Stimulated activated naive CD4-positive, alpha-beta T cell (primary cell): ENCODE measurements around the gene PDSS2.
"Not testable (repeated sequence)": the region's sequence is repeated elsewhere in the genome, so short reads cannot be mapped to it uniquely, and the experiment has no call there.

Experiments used
- DNase-seq, 6 experiments: peaks; one replicate each; lab custom pipeline; 2025; lab: John Stamatoyannopoulos, UW

The PDSS2 gene

DNA sequence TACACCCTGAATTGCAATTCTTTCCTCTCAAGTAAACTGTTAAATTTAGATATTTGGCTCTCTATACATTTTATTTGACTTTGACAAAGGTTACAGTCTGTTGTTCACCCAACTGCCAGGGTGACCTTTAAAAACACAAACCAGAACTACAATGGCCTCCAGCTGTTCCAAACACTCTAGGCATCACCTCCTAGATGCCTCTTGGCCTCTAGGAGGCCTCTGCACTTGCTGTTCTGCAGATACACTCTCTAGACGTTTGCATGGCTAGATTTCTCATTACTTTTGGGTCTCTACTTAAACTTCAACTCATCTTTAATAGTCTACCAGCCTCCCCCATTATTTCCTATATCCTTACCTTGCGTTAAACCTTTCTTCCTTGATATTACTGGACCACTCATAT lies 241.2 kb downstream of the PDSS2 start:
- DNase-seq: no peak

DNA sequence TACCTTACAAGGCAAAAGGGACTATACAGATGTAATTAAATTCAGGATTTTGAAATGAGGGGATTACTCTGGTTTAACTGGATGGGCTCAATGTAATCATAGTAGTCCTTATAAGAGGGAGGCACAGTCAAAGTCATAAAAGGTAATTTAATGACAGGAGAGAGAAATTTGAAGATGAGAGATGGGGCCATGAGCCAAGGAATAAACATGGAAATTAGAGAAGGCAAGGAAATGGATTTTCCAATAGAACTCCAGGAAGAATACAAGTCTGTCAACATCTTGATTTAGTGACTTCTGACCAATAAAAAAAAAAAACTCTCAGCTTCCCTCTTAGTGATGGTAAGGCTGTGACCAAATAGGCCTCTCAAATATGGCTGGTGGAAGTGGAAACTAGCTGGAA lies 242.1 kb downstream of the PDSS2 start:
- no peak for DNase-seq

DNA sequence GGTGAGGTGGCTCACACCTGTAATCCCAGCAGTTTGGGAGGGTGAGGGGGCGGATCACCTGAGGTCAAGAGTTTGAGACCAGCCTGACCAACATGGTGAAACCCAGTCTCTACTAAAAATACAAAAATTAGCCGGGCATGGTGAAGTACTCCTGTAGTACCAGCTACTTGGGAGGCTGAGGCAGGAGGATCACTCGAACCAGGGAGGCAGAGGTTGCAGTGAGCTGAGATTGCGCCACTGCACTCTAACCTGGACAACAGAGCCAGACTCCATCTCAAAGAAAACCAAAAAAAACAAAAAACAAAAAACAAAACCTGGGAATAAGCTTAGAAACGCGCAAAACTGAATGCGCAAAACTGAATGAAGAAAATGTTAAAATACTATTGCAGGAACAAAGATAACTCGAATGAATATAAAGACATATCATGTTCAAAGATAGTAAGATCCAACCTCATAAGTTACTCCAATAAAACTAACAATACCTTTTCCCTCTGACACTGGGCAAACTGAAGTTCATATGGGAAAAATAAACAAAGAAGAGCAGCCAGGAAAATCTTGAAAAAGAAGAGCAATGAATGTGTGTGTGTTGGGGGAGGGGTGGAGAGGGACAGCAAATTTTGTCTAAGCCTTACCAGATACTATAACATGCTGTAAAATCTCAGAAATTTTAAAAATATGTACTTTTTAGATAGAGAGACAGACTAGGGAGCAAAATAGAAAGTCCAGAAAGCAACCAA lies 243.0 kb downstream of the PDSS2 start:
- DNase-seq: no peak

DNA sequence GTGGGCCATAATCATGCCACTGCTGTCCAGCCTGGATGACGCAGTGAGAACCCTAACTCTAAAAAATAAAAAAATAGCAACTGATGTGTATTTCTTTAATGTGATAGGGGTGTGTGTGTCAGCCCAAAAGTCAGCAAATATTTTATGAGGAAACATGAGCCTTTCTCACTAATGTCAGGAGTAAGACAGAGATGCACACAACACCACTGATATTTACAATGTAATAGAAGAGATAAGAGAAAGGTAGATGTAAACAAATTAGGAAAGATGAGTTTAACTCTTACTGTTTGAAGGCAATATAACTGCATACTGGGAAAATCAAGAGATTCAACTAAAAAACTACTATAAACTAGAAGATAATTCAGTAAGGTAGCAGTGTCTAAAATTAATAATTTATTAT lies 244.0 kb downstream of the PDSS2 start:
- no peak for DNase-seq

DNA sequence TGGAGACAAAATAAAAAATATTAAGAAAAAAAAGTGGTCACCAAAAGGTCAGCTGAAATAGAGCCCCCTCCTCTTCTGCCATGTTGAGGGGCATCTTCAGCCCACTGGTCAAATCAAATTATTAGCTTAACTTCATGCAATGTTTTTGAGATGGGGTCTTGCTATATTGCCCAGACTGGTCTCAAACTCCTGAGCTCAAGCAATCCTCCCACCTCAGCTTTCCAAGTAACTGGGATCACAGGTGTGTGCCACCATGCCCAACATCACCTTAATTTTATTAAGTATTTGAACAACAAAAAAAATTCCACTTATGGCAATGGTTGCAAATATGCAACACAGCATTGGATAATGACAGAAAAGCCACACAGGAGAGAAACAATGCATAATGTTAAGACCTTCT lies 244.7 kb downstream of the PDSS2 start:
- no peak for DNase-seq

DNA sequence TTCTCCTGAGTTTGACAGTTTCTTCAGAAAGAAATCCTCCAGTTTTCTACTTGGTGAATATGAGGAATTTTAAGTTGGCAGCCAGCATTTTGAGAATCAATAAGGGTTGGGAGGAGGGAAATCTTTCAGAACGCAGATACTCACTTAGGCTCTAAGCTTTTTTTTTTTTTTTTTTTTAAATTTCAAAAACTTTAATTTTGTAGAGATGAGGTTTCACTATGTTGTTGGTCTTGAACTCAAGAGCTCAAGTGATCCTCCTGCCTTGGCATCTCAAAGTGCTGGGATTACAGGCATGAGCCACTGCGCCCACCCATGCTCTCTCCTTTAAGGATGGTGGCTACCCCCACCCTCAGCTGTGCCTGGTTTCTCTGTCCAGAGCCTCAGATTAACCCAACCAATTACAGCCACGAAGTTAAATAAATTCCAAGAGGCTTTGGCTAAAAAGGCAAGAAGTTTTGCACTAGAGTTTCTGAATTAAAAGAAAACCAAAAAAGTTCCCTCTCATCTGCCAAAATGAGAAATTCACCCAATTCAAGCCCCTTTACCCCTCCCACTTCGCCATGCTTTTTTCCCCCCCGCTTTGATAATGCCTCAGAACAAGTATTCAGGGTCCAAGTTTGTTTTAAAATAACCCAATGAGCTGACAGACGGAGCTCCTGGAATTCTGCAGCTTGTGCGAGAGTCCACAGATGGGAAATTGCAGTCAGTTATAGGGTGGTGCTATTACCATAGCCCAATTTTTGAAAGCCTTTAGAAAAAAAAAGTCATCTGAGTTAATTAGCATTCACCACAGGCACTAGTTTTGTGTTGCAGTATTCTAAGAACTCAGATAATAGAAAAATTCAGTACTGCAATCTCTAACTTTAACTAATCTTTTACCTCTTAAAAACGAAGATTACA lies 249.7 kb downstream of the PDSS2 start:
- no peak for DNase-seq

DNA sequence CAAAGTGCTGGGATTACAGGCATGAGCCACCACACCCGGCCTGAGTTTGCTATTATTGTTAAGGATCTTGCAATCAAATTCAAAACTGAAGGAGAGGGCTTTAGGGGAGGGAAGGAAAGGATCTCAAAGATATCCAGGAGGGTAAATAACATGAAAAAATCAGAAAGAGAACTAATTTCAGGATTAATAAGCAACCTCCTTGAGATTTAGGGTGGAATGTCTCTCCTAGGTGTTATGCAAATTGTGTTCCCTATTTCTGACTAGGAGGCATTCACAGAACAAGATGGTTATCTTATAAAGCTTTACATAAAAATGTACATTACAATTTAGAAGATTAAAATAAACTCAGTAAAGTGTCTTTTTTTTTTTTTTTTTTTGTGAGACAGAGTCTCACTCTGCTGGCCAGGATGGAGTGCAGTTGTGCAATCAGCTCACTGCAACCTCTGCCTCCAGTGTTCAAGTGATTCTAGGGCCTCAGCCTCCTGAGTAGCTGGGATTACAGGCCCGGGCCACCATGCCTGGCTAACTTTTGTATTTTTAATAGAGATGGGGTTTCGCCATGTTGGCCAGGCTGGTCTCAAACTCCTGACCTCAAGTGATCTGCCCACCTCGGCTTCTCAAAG lies 252.0 kb downstream of the PDSS2 start:
- no peak for DNase-seq

DNA sequence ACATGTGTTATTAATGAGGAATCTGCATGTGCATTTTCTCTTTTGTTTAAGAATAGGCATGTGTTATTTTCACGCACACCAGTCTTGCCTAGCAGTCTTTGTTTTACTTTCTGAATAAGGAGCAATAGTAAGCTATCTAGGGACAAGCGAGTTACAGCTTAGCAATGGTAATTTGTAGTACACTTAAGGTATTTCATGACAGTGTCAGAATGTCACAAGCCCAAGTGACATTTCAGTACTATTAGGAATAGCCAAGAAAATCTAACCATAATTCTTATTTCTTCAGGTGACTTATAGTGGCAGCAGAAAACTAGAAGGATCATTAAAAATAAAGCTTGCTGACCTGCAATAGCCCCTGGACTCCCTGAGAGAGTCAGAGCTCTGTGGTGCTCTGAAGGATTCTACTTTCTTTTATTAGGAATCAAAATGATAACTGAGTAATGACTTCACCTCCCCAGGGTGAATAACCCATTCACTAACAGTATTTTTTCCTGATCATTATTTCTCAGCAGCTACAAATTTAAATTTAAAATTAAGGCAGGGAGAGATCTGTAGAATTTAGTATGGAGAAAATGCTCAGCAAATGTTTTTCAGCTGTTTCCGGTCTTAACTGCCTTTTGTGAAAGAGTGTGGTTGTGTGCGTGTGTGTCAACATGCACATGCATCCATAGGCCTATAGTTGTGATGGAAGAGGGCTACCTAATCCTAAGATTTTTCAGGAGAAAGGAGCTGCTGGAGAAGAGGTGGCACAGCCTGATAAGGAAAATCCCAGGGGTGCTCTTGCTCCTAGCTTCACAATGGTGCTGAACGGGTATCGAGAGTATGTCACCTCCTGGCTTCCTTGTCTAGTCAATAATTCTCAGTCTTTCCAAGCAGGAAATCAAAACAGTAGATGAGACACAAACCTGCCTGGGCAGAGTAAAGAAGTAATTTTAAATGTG lies 254.0 kb downstream of the PDSS2 start:
- no peak for DNase-seq

DNA sequence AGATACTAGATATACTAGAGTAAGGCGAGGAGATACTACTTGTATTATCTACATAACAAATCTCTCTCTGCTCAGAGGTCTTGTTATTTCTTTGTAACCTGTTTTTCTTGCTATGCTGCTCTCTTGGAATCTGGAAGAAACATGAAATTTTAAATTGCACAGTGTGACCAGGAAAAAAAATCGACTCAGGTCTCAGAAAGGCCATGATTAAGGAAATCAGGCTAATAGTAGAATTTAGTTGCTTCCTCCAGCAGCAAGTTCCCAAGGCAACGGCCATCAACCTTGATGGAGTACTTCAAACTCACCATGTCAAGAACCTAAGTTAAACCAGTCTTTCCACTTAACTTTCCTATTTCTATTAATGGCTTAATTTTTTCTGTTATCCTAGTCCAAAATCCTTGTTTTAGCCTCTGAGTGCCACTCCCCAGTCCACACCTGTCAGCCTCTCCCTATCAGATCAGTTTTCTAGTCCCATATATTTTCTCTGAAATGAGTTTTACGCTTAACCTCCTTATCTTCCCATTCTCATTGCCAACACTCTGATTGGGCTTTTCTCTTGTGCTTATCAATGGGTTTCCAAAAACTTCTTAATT lies 256.4 kb downstream of the PDSS2 start:
- DNase-seq: no peak

DNA sequence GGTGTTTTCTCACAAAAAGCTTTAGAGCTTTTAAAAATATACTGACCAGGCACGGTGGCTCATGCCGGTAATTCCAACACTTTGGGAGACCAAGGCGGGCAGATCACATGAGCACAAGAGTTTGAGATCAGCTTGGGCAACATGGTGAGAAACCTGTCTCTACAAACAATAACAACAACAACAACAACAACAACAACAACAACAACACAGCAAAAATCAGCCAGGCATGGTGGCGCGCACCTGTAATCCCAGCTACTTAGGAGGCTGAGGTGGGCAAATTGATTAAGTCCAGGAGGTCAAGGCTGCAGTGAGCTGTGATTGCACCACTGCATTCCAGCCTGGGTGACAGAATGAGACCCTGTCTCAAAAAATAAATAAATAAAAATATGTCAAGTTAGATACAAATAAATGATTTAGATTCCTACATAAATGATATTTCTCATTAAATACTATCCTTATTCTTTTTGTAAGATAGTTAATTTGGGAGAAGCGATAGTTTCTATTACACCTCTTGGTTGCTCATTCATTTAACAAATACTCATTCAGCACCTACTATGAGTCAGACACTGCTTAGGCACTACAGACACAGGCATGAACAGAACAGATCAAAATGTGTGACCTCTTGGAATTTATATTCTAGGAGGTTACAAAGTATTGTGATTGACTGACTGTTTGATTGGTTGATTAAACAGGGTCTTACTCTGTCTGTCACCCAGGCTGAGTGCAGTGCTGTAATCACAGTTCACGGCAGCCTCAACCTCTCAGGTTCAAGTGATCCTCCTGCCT lies 260.5 kb downstream of the PDSS2 start:
- DNase-seq: no peak

DNA sequence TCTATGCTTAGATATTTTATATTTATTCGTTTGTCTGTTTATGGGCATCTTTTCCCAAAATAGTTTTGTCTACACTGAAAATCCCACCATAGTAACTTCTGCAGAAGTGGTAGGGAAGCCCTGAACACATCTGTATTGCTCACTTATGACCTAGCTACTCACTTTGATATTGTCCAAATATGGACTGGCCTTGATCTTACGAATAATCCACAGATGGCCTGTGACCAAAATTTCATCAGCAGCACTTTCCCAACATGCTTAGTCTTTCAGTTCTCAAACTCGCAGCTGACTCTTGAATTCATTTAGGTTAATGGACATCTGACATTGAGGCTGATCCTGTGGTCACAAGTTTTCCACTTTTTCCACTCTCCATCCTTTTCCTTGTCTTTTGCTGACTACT lies 263.2 kb downstream of the PDSS2 start:
- DNase-seq: no peak

DNA sequence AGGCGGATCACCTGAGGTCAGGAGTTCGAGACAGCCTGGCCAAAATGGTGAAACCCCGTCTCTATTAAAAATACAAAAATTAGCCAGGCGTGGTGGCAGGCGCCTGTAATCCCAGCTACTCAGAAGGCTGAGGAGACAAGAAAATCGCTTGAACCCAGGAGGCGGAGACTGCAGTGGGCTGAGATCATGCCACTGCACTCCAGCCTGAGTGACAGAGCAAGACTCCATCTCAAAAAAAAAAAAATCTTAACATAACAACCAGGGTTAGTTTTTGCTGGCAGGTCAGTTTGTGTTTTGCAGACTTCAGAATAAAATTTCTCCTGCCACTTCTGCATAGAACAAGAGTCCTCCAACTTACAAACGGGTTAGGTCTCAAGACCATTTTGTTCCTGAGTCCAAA lies 264.6 kb downstream of the PDSS2 start:
- not testable (repeated sequence) for DNase-seq

DNA sequence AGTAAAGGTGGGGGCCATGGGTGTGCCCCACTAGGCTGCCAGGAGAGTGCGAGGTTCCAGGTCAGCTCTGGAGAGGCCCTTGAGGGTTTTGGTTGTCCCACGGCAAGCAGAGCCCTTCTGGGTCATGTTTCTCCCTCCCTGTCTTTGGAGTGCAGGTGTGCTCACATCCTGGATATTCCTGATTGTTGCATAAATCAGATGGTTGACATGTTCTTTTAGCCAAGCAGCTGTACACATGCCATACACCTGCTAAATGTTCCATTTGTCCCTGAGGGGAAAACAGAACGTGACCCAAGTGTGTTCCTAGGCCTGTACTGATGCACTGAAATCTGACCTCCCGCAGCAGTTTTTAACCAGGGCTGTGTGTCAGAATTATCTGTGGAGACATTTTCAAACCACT lies 266.5 kb downstream of the PDSS2 start:
- DNase-seq: no peak

DNA sequence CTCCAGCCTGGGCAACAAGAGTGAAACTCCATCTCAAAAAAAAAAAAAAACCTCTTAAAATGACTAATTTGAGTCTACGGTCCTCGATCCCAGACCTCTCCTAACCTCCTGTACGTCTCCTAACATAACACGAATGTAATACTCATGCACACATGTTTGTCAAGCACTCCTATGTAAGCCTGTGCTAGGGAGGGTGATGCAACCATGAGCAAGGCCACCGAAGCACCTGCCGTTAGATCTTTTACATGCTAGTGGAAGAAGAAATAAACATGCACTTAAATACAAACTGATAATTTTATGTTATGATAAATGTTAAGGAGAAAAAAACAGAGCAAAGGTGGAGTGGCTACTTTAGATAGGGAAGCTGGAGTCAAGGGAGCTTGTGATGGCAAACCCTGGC lies 271.7 kb downstream of the PDSS2 start:
- no peak for DNase-seq

DNA sequence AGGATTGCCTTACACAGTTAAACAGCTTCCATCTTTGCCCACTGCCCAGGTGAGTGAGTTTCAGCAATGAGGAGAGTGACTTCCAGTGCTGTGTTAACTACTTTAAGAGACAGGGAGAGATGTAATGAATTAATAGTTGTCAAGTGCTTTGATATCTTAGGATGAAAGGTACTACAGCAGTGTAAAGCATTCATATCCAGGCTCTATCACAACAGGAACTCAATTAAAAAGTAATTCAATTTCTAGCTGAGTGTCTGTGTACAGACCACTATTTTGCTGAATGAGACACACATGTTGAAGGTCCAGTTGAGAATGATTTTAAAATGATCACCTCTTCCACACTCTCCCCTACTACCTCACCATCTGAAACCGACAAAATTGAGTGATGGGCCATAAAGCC lies 273.3 kb downstream of the PDSS2 start:
- DNase-seq: no peak

DNA sequence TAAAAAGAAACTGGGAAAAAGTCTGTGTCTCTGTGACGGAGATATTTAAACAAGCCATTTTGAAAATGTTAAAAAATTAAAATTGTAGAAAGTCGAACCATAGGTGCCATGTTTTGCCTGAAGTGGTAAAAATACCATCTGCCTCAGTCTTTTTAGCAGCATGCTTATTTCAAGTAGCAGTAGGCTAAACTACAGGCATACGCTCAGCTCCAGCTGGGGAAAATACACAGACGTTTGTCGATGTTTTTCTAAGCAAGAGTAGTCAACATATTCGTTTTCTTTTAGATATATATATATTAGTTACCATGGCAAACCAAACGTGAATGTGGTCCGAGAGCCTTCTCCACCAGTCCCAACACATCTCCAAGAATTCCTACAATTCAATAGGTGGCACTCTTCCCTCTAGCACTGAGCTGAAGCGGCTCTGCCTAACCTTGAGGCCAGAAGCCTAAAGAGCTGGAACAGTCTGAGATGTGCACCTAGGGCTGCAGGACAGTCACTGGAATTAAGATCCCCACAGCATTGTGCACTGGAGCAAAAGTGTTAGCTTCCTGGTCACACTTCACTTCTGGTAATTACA lies 273.9 kb downstream of the PDSS2 start:
- DNase-seq: no peak

DNA sequence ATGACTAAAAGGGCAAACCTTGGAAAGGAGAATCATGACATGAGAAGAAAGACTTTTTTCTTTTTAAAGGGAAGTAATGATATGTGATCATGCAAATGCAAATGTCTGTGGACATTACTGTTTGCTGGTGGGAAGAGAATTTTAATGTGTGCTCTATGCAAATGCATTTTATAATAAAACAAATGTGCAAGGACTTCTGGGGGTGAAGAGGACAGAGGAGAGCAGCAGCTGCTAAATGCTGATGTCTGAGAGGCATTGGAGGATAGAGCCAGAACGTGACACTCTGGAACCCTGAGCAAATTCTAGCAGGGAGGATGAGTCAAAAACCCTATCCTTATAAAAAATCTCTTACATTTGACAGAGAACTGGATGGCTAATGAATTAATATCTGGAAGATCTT lies 274.9 kb downstream of the PDSS2 start:
- no peak for DNase-seq

DNA sequence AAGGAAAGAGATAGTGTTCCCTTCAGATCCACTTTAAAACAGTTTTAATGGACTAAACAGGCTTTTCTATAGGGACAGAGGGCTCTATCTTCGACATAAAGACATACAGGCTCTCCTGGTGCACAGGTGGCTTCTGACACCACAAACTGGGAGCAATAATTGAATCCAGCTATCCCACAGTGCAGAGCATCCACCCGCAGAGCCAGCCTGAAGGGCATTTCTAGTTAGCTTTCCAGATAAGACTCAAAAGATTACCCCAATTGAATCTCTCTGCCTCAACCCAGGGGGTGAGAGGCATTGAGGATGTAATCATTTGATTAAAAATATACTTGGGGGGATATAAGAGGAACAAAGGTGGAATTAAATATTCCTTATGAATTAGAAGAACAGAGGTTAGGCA lies 279.3 kb downstream of the PDSS2 start:
- no peak for DNase-seq

DNA sequence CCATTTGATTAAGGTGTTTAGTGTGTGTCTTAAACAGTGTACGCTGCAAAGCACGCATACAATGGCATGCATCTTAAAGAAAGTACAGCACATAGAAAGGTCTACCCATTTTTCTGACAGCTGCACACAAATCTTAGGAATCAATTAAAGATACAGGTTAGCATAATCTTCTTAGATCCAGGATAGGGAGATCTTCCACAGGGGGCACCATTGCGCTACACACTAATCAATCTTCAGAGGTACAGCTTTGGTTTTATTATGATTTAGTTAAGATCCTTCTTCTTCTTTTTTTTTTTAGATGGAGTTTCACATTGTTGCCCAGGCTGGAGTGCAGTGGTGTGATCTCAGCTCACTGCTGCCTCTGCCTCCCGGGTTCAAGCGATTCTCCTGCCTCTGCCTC lies 280.4 kb downstream of the PDSS2 start:
- no peak for DNase-seq

DNA sequence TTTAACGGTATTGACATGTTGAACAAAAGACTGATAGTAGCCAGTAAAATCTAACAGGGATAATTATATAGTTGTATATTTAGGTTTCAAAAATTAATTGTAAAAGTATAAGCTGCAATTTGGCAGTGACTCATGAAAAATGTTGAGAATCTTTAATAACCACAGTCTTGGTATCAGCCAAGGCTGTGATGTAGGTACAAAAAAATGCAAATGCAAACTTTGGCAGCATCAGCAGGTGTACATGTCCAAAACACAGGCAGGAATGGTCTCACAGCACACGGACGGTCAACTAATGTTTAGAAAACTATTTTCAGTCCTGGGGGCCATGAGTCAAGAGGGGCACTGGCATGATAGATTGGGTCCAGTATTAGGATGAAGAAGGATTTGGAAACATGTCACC lies 285.6 kb downstream of the PDSS2 start:
- no peak for DNase-seq
